SHP77 (cell line): ENCODE measurements around the gene POLR3E.

Source experiments
- DNase-seq, 2 experiments: peaks; one replicate each; lab custom pipeline; 2025; lab: John Stamatoyannopoulos, UW

POLR3E gene, protein sequence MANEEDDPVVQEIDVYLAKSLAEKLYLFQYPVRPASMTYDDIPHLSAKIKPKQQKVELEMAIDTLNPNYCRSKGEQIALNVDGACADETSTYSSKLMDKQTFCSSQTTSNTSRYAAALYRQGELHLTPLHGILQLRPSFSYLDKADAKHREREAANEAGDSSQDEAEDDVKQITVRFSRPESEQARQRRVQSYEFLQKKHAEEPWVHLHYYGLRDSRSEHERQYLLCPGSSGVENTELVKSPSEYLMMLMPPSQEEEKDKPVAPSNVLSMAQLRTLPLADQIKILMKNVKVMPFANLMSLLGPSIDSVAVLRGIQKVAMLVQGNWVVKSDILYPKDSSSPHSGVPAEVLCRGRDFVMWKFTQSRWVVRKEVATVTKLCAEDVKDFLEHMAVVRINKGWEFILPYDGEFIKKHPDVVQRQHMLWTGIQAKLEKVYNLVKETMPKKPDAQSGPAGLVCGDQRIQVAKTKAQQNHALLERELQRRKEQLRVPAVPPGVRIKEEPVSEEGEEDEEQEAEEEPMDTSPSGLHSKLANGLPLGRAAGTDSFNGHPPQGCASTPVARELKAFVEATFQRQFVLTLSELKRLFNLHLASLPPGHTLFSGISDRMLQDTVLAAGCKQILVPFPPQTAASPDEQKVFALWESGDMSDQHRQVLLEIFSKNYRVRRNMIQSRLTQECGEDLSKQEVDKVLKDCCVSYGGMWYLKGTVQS

DNA sequence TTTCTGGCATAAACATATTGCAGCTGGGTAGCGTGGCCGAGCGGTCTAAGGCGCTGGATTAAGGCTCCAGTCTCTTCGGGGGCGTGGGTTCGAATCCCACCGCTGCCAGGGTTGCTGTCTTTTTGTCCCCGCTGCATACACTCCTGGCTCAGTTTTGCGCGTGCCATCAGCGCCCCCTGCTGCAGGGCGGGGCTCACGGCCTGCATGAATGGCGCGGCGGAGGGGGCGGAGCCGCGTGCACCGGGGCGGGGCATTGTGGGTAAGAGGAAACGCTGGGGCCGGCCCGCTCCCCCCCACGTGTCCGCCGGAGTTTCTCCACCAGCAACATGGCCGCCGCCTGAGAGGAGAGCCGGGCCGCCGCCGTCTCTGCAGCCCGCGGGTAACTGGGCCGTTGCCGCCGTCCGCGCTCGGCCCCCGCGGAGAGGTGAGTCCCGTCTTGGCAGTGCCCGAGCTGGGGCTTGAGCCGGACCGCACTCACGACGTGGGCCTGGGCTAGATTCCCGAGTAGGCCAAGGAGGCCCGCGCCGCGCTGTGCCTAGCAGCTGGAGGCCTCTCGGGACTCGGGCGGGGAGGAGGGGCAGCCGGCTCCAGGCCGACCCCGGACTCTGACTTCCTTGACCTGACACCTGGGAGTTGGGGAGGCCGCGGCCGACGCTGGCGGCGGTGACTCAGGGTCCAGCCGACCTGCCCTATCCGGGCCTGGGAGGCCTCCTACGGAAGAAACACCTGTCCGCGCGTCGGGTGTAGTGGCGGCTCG lies at the start of gene POLR3E:
POLR3E (plus strand) TSS at position 296 of the 757 bp plus-strand sequence. CDS start 5,560 bp downstream, outside the sequence.
- DNase-seq, result peak; percentile 90

DNA sequence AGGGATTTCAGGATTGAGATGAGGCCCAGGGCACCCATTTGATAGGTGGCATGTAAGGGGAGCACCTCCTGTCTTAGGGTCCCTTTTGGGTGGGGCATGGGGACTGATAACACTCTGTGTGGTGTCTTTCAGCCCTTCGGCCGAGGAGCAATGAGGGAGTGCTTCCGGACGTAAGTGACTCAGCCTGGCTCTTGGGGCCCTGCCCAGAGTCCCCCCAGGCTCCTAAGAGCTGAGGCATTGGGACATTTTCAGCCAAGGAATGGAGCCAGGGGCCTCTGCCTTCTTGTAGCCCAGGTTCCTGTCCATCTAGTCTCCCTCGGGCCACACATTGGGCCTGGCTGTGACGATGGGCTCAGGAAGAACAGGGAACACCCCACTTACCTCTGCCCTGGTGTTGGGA lies 46.7 kb upstream of the POLR3E start:
- no peak for DNase-seq

DNA sequence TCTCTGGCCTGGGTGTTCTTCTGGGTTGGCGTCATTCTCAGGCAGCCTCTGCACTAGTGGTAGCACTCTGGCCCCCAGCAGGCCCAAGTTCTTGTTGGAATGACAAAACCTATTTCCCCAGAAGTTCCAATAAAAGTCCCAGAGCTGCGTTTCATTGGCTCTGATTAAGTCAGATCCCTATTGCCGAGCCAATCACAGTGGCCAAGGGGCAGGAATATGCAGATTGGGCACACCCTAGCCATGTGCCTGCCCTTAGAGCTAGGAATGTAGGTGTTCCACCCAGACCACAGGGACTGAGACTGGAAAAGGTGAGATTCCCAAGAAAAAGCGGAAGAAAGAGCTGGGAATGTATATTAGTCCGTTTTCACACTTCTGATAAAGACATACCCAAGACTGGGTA lies 44.9 kb upstream of the POLR3E start:
- DNase-seq, result no peak

DNA sequence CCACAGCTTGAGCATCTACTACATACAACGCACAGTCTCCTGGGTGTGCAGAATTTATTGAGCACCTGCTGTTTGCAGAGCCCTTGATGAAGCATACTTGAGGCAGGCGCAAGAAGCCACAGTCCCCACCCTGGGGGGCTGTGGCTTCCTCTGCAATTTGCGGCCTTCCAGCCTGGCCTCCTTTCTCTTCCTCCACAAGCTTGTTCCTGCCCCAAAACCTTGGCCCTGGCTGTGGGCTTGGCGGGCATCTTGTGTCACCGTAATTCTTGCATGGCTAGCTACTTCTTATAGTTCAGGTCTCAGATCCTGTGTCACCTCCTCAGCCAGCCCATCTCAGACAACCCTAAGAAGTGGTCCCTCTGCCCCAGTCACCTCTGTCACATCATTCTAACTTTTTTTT lies 43.9 kb upstream of the POLR3E start:
- DNase-seq, result no peak

DNA sequence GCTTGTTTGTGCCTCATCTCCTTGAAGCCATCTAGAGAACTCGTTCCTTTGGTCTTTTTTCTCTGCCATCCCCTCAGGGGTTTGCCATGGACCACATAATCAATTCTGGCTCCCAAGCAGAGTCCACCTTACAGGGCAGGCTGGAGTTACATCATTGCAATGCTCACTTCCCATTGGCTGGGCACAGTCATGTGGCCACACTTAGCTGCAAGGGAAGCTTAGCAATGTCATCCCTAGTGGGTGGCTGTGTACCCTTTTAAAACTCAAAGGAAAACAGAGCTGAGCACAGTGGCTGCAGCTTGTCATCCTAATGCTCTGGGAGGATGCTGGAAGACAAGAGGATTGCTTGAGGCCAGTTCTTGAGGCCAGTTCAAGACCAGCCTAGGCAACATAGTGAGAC lies 41.9 kb upstream of the POLR3E start:
- DNase-seq, result no peak

DNA sequence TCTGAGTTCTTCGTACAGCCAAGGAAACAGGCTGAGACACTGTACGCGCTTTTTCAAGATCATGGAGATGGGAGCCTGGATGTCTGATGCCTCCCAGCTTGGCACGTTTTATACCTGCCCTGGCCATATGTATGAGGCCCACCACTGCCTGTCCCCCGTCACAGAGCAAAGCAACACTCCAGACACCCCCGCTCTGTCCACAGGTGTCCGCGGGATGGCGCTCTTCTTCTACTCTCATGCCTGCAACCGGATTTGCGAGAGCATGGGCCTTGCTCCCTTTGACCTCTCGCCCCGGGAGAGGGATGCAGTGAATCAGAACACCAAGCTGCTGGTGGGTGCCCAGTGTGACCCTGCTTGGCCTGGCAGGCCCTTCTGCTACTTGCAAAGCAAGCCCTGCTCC lies 39.8 kb upstream of the POLR3E start:
- no peak for DNase-seq

DNA sequence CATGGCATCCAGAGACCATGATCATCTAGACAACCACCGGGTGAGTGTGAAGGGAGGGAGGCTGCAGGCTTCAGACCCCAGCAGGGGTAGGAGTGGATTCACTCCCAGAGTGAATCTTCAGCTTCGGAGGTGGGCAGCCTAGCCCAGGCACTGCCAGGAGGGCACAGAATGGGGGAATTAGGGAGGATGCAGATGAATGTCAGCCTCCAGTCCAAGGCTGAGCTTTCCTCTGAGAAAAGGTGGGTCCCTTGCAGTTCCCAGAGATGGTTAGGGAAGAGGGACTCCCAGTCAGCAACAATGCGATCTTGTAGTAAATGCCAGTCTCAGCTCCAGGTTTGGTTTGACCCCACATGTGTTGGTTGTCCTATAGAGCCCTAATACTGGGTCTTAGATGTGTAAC lies 36.7 kb upstream of the POLR3E start:
- no peak for DNase-seq

DNA sequence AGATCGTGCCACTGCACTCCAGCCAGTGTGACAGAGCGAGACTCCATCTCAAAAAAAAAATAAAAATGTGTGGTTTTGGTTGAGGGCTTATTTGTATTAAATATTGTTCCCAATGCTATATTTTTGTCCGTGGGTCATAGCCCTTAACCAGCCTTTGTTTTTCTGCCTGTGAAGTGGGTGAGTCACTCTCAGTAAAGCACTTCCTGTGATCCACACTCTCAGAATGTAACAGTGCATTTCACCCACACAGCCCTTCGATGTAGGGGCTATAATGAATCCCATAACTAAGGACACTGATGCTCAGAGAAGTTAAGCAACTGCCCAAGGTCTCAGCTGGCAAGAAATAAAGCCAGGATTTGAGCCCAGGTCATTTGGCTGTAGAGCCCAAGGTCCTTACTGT lies 34.7 kb upstream of the POLR3E start:
- DNase-seq, result no peak

DNA sequence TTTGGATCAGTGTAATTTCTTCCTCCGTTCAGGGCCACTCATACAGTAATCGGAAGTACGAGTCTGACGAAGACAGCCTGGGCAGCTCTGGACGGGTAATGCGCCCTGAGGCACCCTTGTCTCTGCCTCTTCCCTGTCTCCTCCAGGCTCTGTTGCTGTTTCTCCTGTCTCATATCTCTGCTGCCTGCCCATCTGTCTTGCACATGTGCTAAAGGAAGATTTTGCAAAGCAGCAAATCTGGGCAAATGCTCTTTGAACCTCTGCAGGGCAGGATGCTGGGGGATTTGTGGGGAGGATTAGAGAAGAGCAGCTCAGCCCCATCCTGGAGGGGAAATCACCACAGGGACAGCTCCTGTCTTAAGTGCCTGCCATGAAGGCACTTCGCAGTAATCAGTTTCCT lies 32.4 kb upstream of the POLR3E start:
- DNase-seq, result no peak

DNA sequence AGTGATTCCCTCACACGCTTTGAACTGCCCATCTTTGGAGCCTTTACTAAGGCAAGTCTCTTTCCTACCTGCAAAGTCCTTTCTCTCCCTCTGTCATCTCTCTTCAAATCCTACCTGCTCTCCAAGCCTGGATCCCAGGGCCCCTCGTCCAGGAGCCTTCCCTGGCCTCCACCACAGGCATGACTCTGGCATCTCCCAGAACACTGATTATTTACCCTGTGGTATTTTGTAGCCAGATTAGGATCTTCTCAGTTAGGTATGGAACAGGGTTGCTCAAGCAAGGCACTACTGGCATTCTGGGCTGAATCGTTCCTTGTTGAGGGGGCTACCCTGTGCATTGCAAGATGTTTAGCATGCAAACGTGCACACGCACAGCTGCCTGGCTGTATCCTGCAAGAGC lies 31.9 kb upstream of the POLR3E start:
- DNase-seq, result no peak

DNA sequence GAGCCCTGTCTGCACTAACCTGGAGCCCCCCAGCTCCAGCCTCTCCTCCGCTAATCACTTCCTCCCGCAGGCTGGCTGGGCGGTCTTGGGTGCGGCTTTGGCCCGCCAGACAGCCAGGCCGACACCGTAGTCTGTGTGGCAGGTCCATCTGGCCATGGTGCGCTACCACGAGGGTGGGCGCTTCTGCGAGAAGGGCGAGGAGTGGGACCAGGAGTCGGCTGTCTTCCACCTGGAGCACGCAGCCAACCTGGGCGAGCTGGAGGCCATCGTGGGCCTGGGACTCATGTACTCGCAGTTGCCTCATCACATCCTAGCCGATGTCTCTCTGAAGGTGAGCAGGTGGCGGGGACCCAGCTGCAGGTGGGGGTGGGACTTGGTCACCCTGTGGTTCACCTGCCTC lies 30.7 kb upstream of the POLR3E start:
- DNase-seq, result no peak

DNA sequence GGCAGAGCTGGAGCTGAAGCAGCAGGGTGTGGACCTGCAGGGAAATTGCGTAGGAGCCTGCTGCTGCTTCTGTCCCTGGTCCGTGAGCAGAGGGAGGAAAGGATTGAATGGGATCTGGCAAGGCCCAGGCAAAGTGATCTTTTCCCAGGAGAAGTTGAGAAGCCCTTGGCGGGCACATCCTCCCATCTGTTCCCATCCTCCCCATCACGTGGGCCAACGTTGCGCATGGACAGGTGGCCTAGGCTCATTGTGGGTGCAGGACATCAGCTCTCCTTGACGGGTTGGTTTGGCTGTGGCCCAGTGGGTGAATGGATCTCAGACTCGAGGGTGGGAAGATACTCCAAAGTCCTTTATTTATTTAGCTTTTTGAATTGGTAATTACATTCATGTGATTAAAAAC lies 29.4 kb upstream of the POLR3E start:
- DNase-seq, result no peak

DNA sequence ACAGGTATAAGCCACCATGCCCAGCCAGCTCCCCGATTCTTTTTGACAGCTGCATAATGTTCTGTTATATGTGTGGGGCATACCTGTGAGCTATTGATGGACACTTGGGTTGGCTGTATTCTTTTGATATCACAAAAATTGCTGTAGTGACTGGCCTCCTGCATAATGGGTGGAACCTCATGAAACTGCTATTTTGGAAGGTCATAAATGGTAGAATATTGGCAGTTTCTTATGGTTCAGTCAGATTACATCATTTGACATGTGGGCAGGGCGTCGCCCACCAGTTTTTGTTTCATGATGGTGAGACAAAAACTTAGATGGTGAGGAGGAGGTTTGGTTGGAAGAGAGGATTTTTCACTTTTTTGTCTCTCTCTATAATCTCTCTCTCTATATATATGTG lies 26.7 kb upstream of the POLR3E start:
- no peak for DNase-seq

DNA sequence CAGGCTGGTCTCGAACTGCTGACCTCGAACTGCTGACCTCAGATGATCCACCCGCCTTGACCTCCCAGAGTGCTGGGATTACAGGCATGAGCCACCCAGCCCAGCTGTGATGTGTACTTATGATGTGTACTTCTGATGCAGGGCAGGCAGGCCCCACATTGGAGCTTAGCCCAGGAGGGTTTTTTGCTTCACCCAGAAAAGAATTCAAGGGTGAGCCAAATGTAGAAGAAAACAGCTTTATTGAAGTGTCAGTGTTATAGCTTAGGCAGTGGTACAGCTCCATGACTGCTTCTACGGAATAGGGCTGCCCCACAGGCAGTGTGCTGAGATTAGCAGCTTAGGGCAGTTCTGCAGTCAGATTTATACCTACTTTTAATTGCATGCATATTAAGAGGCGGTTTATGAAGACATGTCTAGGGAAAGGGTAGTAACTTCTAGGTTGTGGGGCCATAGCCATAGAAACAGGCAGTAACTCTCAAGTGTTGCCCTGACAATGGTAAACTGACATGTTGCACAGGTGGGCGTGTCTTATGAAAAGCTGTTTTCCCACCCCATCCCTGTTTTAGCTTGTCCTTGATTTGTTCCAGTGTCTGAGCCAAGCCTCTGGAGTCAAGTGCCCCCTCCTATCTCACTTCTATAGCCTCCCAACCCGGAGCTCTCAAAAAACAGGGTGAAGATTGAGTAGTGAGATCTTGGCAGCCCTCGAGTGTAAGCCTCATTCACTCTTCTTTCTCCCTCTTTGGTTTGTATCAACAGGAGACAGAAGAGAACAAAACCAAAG lies 24.1 kb upstream of the POLR3E start:
- no peak for DNase-seq

DNA sequence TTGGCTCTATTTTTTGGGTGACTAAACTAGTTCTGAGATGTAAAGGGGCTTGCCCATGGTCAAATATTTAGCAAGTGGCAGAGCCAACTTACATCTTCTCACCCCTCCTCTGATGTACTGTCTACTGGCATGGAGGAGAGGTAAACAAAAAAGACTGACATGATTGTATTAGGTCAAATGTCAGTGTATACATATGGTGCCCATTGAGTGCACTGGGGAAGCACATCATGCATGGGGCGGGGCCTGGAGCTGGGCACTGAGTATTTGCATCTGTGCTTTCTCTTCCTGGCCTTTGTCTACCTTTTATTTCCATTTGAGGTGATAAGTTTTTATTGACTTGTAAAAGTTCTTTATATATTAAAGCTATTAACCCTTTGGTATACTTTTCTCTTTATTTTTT lies 22.3 kb upstream of the POLR3E start:
- DNase-seq, result no peak

DNA sequence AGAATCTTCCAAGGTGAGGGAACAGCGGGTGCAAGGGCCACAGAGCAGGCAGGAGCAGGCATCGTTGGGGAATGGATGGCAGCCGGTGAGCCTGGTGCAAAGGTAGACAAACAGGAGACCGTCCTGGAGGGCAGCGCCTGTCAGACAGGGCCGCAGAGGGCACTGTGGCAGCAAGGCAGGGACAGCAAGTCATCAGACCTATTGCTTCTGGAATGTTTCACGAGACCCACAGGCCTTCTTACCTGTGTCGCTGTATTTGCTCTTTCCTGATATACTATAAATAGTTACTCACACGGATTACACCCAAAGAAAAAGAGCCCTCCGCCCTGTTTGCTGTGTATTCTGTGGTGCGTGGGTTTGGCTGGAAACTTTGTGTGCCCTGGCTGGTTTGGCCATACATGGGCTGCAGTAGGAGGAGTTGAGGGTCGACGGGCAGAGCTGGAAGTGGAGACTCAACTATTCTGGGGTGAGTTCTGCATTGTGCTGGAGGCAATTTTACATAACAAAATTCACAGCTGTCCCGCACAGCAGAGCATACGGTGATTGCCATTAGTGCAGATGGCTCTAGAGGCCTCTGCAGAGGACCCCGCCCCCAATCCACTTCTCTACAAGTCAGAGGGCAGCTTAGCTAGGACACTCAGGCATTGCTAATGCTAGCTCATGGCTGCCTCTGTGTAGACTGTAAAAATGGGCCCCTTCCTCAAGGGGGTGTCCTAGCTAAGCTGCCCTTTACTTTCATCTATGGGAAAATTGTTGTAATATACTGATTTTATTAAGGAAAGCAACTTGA lies 18.6 kb upstream of the POLR3E start:
- no peak for DNase-seq

DNA sequence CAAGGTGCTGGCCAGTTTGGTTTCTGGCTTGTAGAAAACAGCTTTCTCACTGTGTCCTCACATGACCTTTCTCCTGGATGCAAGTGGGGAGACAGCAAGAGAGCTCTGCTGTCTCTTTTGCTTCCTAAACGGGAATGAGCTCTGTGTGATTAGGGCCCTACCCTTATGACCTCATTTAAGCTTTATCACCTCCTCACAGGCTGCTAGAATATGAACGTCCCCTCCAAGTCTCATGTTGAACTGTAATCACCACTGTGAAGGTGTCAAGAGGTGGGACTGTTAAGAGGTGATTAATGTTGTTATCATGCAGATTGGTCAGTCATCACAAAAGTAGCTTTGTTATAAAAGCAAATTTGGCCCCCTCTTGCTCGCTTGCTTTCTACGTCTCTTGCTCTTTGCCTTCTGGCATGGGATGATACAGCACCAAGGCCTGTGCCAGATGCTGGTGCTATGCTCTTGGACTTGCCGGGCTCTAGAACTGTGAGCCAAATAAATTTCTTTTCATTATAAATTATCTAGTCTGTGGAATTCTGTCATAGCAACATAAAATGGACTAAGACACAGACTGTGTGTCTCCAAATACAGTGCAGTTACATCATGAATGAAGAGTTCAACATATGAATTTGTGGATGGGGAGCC lies 14.8 kb upstream of the POLR3E start:
- no peak for DNase-seq

DNA sequence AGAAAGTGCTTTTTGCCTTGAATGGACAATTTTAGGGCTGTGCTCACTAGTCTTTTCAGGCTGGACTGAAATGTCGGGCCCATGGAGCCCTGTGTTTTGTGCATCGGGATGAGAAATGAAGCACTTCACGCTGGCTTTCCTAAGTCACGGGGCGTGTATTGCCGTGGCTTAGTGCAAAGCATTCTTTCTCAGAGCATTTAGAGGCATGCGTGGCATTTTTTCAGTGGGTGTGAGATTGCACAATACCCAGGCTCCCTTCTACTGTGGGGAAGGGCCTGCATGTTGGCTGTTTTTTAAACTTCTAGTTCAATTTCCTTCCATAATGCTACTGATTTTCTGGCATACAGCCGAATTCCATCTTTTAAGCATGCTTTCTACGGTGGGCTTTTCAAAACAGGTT lies 12.6 kb upstream of the POLR3E start:
- no peak for DNase-seq

DNA sequence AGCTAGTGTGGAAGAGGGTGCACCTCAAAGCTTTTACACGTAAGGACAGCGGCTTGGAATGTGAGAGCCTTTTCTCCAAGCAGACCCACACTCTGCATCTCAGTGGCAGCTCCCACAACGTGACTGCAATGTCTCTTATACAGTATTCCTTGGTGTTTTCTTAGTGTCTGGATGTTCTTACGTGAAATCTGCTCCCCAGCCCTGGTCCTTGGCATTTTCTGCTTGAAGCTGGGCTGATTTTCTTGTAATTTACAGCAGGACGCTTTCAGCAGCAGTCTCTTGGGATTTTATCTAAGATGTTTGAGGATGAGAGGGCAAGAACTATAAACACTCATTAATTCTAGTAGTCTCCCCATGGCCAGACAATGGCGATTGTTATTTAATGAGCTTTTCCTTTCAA lies 12.1 kb upstream of the POLR3E start:
- no peak for DNase-seq

DNA sequence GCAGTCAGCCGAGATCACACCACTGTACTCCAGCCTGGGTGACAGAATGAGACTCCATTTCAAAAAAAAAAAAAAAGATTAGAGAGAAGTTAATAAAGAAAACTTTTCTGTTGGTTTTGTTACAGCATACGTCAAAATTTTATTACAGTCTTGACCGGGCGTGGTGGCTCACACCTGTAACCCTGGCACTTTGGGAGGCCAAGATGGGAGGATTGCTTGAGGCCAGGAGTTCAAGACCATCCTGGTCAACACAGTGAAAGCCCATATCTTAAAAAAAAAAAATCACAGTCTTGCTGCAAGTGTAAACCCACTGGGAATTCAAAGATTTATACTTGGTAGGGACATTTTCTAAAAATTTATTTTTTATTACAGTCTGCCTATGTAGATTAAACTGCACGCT lies 6.2 kb upstream of the POLR3E start:
- no peak for DNase-seq

DNA sequence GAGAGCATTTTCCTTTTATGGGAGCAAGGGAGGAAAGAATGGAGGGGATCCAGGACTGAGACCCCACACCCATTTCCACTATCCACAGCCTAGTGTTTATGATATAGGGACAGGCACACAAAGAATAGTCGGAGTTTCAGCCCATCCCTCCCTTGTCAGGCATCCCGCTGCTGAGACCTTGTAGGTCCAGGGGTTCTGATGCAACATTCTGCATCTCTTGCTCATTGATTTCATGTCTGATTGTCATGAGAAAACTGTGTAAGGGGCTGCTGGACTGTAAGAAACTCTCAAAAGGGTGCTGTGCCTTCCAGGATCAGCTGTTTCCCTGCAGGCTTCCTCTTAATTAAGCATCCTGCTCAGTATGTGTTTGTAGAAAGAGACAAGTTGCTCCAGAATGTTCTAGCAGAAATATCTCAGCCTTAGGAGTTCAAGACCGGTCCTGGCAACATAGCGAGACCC lies 5.3 kb upstream of the POLR3E start:
- DNase-seq, result no peak
